A673 (cell line): ENCODE data around the gene MGAT5. TPM values are rescaled to one million over a fixed set of nuclear protein-coding genes. Genes with fewer than 3 reads are reported as not detected.

Source experiments
- BruUV-seq: library from RNA; stranded (reverse); fragments of 400-500 nt; replicated peaks from 2 replicates; lab custom pipeline; 2021; lab: Mats Ljungman, UMichigan
- CTCF ChIA-PET: fragments of 300-600 bp; sonication (Branson Sonifier 250); formaldehyde crosslinking; loops from one replicate; lab custom pipeline; 2022; ENCODE audit warnings: antibody characterized with exemption; lab: Charles Lee
- POLR2A ChIA-PET: fragments of 300-600 bp; sonication (Branson Sonifier 250); formaldehyde crosslinking; loops from one replicate; lab custom pipeline; 2022; ENCODE audit warnings: antibody characterized with exemption; ENCODE audit not compliant: low non-redundant PET; lab: Charles Lee
- DNase-seq: peaks from one replicate; pipeline ENCODE4 v3.0.0-alpha.2; 2015; ENCODE audit warnings: low spot score
- H3K27ac ChIP-seq: fragments of 200-600 bp; sonication (generic); 2 replicates; pipeline ENCODE4 v1.5.1; 2016; ENCODE audit warnings: mixed run types, low read depth, mild to moderate bottlenecking, mixed read lengths, antibody characterized with exemption, low read length; ENCODE audit not compliant: poor library complexity, severe bottlenecking
- H3K27me3 ChIP-seq: fragments of 200-600 bp; sonication (generic); replicated peaks from 2 replicates; pipeline ENCODE4 v1.6.1; 2017; ENCODE audit warnings: mixed run types, low read depth, mild to moderate bottlenecking, mixed read lengths, antibody characterized with exemption, low read length; ENCODE audit not compliant: insufficient read depth, poor library complexity
- H3K36me3 ChIP-seq: fragments of 200-600 bp; sonication (generic); 2 replicates; pipeline ENCODE4 v1.6.1; 2016; ENCODE audit warnings: mixed run types, mild to moderate bottlenecking, mixed read lengths, antibody characterized with exemption, low read length; ENCODE audit not compliant: insufficient read depth, poor library complexity, severe bottlenecking
- H3K4me1 ChIP-seq: fragments of 200-600 bp; sonication (generic); 2 replicates; pipeline ENCODE4 v1.6.1; 2017; ENCODE audit warnings: mixed run types, mild to moderate bottlenecking, mixed read lengths, antibody characterized with exemption, low read length; ENCODE audit not compliant: insufficient read depth, poor library complexity, severe bottlenecking
- H3K4me3 ChIP-seq: fragments of 200-600 bp; sonication (generic); 2 replicates; pipeline ENCODE4 v1.5.1; 2016; ENCODE audit warnings: low read depth, mixed run types, mild to moderate bottlenecking, mixed read lengths, low read length; ENCODE audit not compliant: poor library complexity, severe bottlenecking
- H3K9me3 ChIP-seq: fragments of 200-600 bp; sonication (generic); 2 replicates; pipeline ENCODE4 v1.6.1; 2016; ENCODE audit warnings: mixed run types, low read depth, mild to moderate bottlenecking, mixed read lengths, antibody characterized with exemption, low read length; ENCODE audit not compliant: poor library complexity, severe bottlenecking
- EZH2 ChIP-seq: fragments of 200-600 bp; sonication (generic); IDR thresholded peaks from 2 replicates; pipeline ENCODE4 v1.6.1; 2017; ENCODE audit warnings: borderline replicate concordance, low read depth, mild to moderate bottlenecking, mixed read lengths, antibody characterized with exemption, low read length; ENCODE audit not compliant: poor library complexity, severe bottlenecking
- intact Hi-C: fragments of 100-400 bp; cut with micrococcal nuclease; formaldehyde crosslinking; loops from one replicate; pipeline ENCODE4 v1.10.0; 2022; ENCODE audit not compliant: unreplicated experiment
- total RNA-seq: library from RNA; stranded (reverse); gene quantifications from 2 replicates; pipeline ENCODE4 v1.2.3, GENCODE V29; 2021
- TF ChIP-seq, protein P1 (sequence below): fragments of 300-800, 200-600 bp; sonication (generic); conservative IDR thresholded peaks from 2 replicates; pipeline ENCODE4 v1.5.1; 2017; ENCODE audit warnings: low read depth, mild to moderate bottlenecking, antibody characterized with exemption, low read length, moderate library complexity, mixed read lengths

MGAT5 gene
- total RNA-seq, 1 experiment from 2014 or later: 11.0 TPM

DNA sequence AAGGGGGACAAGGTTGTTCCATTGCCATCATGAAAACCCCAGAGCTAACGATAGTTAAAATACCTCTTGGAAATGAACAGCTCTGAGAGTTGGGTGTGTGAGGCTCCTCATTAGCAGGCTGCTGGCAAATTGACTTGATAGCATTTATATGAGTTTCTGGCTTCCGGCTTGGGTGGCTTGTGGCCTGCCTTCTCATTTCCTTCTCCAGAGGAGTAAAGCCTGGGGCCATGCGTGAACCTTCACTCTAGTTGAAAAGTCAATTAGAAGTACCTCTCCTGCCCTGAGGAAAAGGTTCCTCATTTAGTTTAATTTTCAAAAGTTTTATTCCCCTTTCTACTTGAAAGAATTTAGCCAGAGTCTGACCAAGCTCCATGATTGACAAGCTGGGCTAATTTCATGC is 67.1 kb downstream of the MGAT5 start:
- POLR2A ChIA-PET: no interaction called here
- CTCF ChIA-PET: no interaction called here

DNA sequence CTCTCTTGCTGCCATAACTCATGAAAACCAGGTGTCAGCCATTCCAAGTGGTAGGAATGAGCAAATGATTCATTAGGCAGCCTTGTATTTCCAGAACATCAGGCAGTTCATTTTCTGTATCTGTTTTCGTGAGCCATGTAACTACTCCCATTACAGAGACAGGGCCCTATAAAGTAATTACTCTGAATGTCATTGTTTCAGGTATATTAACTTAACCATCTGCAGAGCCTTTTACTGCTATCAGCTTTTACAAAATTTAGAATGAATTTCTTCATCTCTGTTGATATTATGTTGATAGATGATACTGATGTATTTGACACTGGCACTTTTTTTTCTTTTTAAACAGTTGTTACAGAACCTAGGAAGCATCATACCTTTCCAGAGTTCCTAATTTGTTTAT is 69.9 kb downstream of the MGAT5 start:
- DNase-seq: no peak
- TF ChIP-seq EZH2: no peak
- TF ChIP-seq, protein P1, sequence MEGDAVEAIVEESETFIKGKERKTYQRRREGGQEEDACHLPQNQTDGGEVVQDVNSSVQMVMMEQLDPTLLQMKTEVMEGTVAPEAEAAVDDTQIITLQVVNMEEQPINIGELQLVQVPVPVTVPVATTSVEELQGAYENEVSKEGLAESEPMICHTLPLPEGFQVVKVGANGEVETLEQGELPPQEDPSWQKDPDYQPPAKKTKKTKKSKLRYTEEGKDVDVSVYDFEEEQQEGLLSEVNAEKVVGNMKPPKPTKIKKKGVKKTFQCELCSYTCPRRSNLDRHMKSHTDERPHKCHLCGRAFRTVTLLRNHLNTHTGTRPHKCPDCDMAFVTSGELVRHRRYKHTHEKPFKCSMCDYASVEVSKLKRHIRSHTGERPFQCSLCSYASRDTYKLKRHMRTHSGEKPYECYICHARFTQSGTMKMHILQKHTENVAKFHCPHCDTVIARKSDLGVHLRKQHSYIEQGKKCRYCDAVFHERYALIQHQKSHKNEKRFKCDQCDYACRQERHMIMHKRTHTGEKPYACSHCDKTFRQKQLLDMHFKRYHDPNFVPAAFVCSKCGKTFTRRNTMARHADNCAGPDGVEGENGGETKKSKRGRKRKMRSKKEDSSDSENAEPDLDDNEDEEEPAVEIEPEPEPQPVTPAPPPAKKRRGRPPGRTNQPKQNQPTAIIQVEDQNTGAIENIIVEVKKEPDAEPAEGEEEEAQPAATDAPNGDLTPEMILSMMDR: no peak
- H3K9me3 ChIP-seq: no peaks in the 10 kb centered on the region
- ChIA-PET POLR2A (no interaction called here), CTCF (no interaction called here)
- no peak overlapping the region for H3K4me3 ChIP-seq
- H3K4me1 ChIP-seq: no peaks in the 10 kb centered on the region
- H3K36me3 ChIP-seq: no peaks in the 10 kb centered on the region
- no TSS peak for BruUV-seq
- intact Hi-C loops: no loop called here
- H3K27ac ChIP-seq: no peak overlapping the region
- H3K27me3 ChIP-seq: no peaks in the 10 kb centered on the region

More for the DNA sequence above, 67.1 kb downstream of the MGAT5 start:
- DNase-seq: no peak
- Histone ChIP-seq H3K4me1 (no peaks in the 10 kb centered on the region), H3K4me3 (no peak overlapping the region), H3K27ac (no peak overlapping the region), H3K27me3 (no peaks in the 10 kb centered on the region), H3K9me3 (no peaks in the 10 kb centered on the region), H3K36me3 (no peaks in the 10 kb centered on the region)
- TF ChIP-seq EZH2: no peak
- TF ChIP-seq, protein P1: no peak
- intact Hi-C loops: no loop called here
- BruUV-seq: no TSS peak

DNA sequence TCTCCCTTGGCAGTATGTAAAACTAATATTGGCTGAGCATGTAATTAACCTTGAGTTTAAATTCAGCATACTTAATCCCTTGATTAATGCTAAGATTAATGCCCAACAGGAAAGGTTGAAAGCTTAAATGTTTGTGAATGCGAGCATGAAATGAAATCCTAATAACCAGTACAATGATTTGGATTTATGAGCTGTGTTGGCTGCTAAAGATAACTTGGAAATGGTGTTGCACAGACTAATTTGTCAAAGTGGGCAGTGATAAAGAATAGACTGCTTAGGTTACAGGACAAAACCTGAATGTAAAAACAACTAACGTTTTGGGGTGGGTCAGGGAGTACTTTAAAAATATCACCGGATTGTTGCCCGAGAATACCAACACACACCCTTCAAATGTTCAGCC is 70.6 kb downstream of the MGAT5 start:
- TF ChIP-seq EZH2: no peak
- TF ChIP-seq, protein P1: no peak
- ChIA-PET POLR2A (no interaction called here), CTCF (no interaction called here)
- Histone ChIP-seq H3K9me3 (no peaks in the 10 kb centered on the region), H3K27ac (no peak overlapping the region), H3K4me3 (no peak overlapping the region), H3K27me3 (no peaks in the 10 kb centered on the region), H3K36me3 (no peaks in the 10 kb centered on the region), H3K4me1 (no peaks in the 10 kb centered on the region)
- BruUV-seq: no TSS peak
- intact Hi-C loops: no loop called here
- no peak for DNase-seq
